Neuronal stem cell (in vitro differentiated cells): ENCODE results near the gene PM20D2.

Experiments
- DNase-seq: peaks from one replicate; pipeline ENCODE4 v3.0.0-alpha.2; 2013; ENCODE audit warnings: low spot score
- H2AFZ ChIP-seq: one replicate; pipeline ENCODE4 v1.6.1; 2013; ENCODE audit warnings: mild to moderate bottlenecking, low read length, inconsistent platforms
- H2AK5ac ChIP-seq: 2 replicates; pipeline ENCODE4 v1.6.1; 2013; ENCODE audit warnings: low read depth, mild to moderate bottlenecking, inconsistent platforms, low read length, moderate library complexity, mixed read lengths
- H2BK120ac ChIP-seq: 2 replicates; pipeline ENCODE4 v1.6.1; 2013; ENCODE audit warnings: low read depth, mild to moderate bottlenecking, inconsistent platforms, low read length, moderate library complexity, mixed read lengths
- H2BK12ac ChIP-seq: one replicate; pipeline ENCODE4 v1.6.1; 2013; ENCODE audit warnings: low read length, inconsistent platforms
- H2BK15ac ChIP-seq: 2 replicates; pipeline ENCODE4 v1.6.1; 2013; ENCODE audit warnings: mild to moderate bottlenecking, low read length, inconsistent platforms, mixed read lengths
- H2BK5ac ChIP-seq: one replicate; pipeline ENCODE4 v1.6.1; 2013; ENCODE audit warnings: inconsistent platforms, mild to moderate bottlenecking, low read length, moderate library complexity
- H3K14ac ChIP-seq: one replicate; pipeline ENCODE4 v1.6.1; 2013; ENCODE audit warnings: low read length, inconsistent platforms
- H3K18ac ChIP-seq: 2 replicates; pipeline ENCODE4 v1.6.1; 2013; ENCODE audit warnings: low read length, inconsistent platforms
- H3K23ac ChIP-seq: 2 replicates; pipeline ENCODE4 v1.6.1; 2013; ENCODE audit warnings: low read depth, mild to moderate bottlenecking, mixed read lengths, low read length, inconsistent platforms; ENCODE audit not compliant: poor library complexity
- H3K27ac ChIP-seq: replicated peaks from 3 replicates; pipeline ENCODE4 v1.5.1; 2013; ENCODE audit warnings: low read length, inconsistent platforms
- H3K27me3 ChIP-seq, 3 experiments: 2 replicates each; pipeline ENCODE4 v1.6.1; 2013; ENCODE audit warnings: low read length in 3 of 3, mild to moderate bottlenecking in 2 of 3, inconsistent platforms in 1 of 3, low read depth in 1 of 3, mixed read lengths in 1 of 3, moderate library complexity in 1 of 3; ENCODE audit not compliant: control insufficient read depth in 3 of 3, insufficient read depth in 3 of 3
- H3K36me3 ChIP-seq, 2 donors: replicated peaks in 1 of 2; 2 replicates each; pipeline ENCODE4 v1.6.1; 2013; ENCODE audit warnings: low read length in 2 of 2; ENCODE audit not compliant: control insufficient read depth in 2 of 2, insufficient read depth in 2 of 2
- H3K4ac ChIP-seq: 2 replicates; pipeline ENCODE4 v1.6.1; 2013; ENCODE audit warnings: inconsistent platforms, mild to moderate bottlenecking, low read length, moderate library complexity
- H3K4me1 ChIP-seq, 2 donors: 1 replicate in 1 of 2; 2 replicates in 1 of 2; pipeline ENCODE4 v1.6.1; 2013; ENCODE audit warnings: low read length in 2 of 2, low read depth in 1 of 2; ENCODE audit not compliant: control insufficient read depth in 2 of 2, insufficient read depth in 1 of 2
- H3K4me2 ChIP-seq: one replicate; pipeline ENCODE4 v1.6.1; 2013; ENCODE audit warnings: mild to moderate bottlenecking, low read length, inconsistent platforms; ENCODE audit not compliant: insufficient read depth, poor library complexity, severe bottlenecking
- H3K4me3 ChIP-seq, 2 donors: 2 replicates each; pipeline ENCODE4 v1.5.1; 2013; ENCODE audit warnings: low read length in 2 of 2, mild to moderate bottlenecking in 2 of 2, inconsistent platforms in 1 of 2, moderate library complexity in 1 of 2
- H3K79me1 ChIP-seq: one replicate; pipeline ENCODE4 v1.6.1; 2013; ENCODE audit warnings: low read depth, mild to moderate bottlenecking, inconsistent platforms, low read length, moderate library complexity
- H3K9ac ChIP-seq: one replicate; pipeline ENCODE4 v1.6.1; 2013; ENCODE audit warnings: mild to moderate bottlenecking, low read depth, low read length, inconsistent platforms; ENCODE audit not compliant: poor library complexity
- H3K9me3 ChIP-seq, 2 donors: replicated peaks in 1 of 2; 2 replicates each; pipeline versions ENCODE3 to v1.6.1; 2013; ENCODE audit warnings: low read length in 2 of 2, mild to moderate bottlenecking in 2 of 2, inconsistent platforms in 1 of 2, low read depth in 1 of 2, mixed read lengths in 1 of 2, moderate library complexity in 1 of 2; ENCODE audit not compliant: control insufficient read depth in 2 of 2, insufficient read depth in 1 of 2
- H4K8ac ChIP-seq: one replicate; pipeline ENCODE4 v1.6.1; 2013; ENCODE audit warnings: low read depth, mild to moderate bottlenecking, inconsistent platforms, low read length, moderate library complexity
- H4K91ac ChIP-seq: one replicate; pipeline ENCODE4 v1.6.1; 2013; ENCODE audit warnings: low read length, low read depth, mild to moderate bottlenecking, inconsistent platforms; ENCODE audit not compliant: poor library complexity
- WGBS, 2 donors: extraction: QIAGEN DNeasy Blood & Tissue Kit; methylation state at CpG; one replicate each; pipeline ENCODE4 v1.1.7; 2013; ENCODE audit warnings: missing lambda C conversion rate in 2 of 2, mixed read lengths in 1 of 2; ENCODE audit not compliant: insufficient read length in 2 of 2, insufficient replicate concordance in 1 of 2; ENCODE audit errors: extremely low coverage in 2 of 2; 5-methylcytosine and 5-hydroxymethylcytosine counted together

Gene PM20D2

GRCh38 chr6:89154131-89154530, 8.3 kb downstream of the PM20D2 start:
- Histone ChIP-seq H2BK12ac (no peak overlapping the region), H2AK5ac (no peak overlapping the region), H3K14ac (no peak overlapping the region), H3K18ac (no peak overlapping the region), H3K4me1 (no peaks in the 10 kb centered on the region), H4K8ac (no peak overlapping the region), H3K9me3 (no peaks in the 10 kb centered on the region), H3K79me1 (no peaks in the 10 kb centered on the region), H2AFZ (no peak overlapping the region), H2BK5ac (no peak overlapping the region), H3K4ac (no peak overlapping the region), H3K27me3 (no peaks in the 10 kb centered on the region), H3K9ac (no peak overlapping the region), H3K4me2 (no peak overlapping the region), H3K27ac (no peak overlapping the region), H2BK120ac (no peak overlapping the region), H3K4me3 (no peak overlapping the region), H2BK15ac (no peak overlapping the region), H4K91ac (no peak overlapping the region), H3K36me3 (peaks cover 0 to 7% of the 10 kb centered on the region in 2 donors), H3K23ac (no peak overlapping the region)
- WGBS, 2 donors: no CpG with 5 or more reads among the region's 1 CpG
- no peak for DNase-seq

- no peak overlapping the region for H2BK12ac ChIP-seq
- H3K14ac ChIP-seq: no peak overlapping the region
- no peak overlapping the region for H3K4ac ChIP-seq
- no peaks in the 10 kb centered on the region for H3K27me3 ChIP-seq
- 100% methylated on average over 1 of the region's 4 CpGs; no CpG with 5 or more reads in 1 of the 2 donors for WGBS, 2 donors
- no peak overlapping the region for H3K4me2 ChIP-seq
- no peak overlapping the region for H2BK5ac ChIP-seq
- no peaks in the 10 kb centered on the region for H3K4me1 ChIP-seq
- no peak overlapping the region for H3K27ac ChIP-seq
- H3K23ac ChIP-seq: no peak overlapping the region
- H3K9me3 ChIP-seq: no peaks in the 10 kb centered on the region
- H3K4me3 ChIP-seq: no peak overlapping the region
- no peak overlapping the region for H2AFZ ChIP-seq
- H3K18ac ChIP-seq: no peak overlapping the region
- no peak overlapping the region for H4K91ac ChIP-seq
- no peak overlapping the region for H2AK5ac ChIP-seq
- no peak overlapping the region for H3K9ac ChIP-seq
- no peaks in the 10 kb centered on the region for H3K79me1 ChIP-seq
- no peak for DNase-seq
- peaks cover 0 to 37% of the 10 kb centered on the region in 2 donors for H3K36me3 ChIP-seq
- H4K8ac ChIP-seq: no peak overlapping the region
- no peak overlapping the region for H2BK15ac ChIP-seq
- H2BK120ac ChIP-seq: no peak overlapping the region
These were observed 14.7 kb downstream of the PM20D2 start for GRCh38 chr6:89160331-89161092.

- no peak overlapping the region for H2BK12ac ChIP-seq
- H2AFZ ChIP-seq: no peak overlapping the region
- no peak overlapping the region for H3K23ac ChIP-seq
- no peak overlapping the region for H2BK15ac ChIP-seq
- no peak overlapping the region for H2BK5ac ChIP-seq
- H2BK120ac ChIP-seq: no peak overlapping the region
- DNase-seq: no peak
- no peak overlapping the region for H2AK5ac ChIP-seq
- no peak overlapping the region for H4K8ac ChIP-seq
- H3K27ac ChIP-seq: no peak overlapping the region
- H3K9ac ChIP-seq: no peak overlapping the region
- WGBS, 2 donors: no CpG with 5 or more reads among the region's 7 CpGs
- H3K27me3 ChIP-seq: no peaks in the 10 kb centered on the region
- no peaks in the 10 kb centered on the region for H3K9me3 ChIP-seq
- no peak overlapping the region for H3K18ac ChIP-seq
- H3K14ac ChIP-seq: no peak overlapping the region
- no peak overlapping the region for H3K4me3 ChIP-seq
- no peaks in the 10 kb centered on the region for H3K4me1 ChIP-seq
- no peak overlapping the region for H3K4ac ChIP-seq
- peaks cover 0 to 37% of the 10 kb centered on the region in 2 donors for H3K36me3 ChIP-seq
- no peak overlapping the region for H3K4me2 ChIP-seq
- H4K91ac ChIP-seq: no peak overlapping the region
- no peaks in the 10 kb centered on the region for H3K79me1 ChIP-seq
These were observed 15.6 kb downstream of the PM20D2 start for GRCh38 chr6:89161326-89162046.

GRCh38 chr6:89162047-89162371, 16.2 kb downstream of the PM20D2 start:
- Histone ChIP-seq H3K9me3 (no peaks in the 10 kb centered on the region), H2AK5ac (no peak overlapping the region), H3K79me1 (no peaks in the 10 kb centered on the region), H3K4ac (no peak overlapping the region), H3K4me1 (no peaks in the 10 kb centered on the region), H2BK5ac (no peak overlapping the region), H3K4me3 (no peak overlapping the region), H2BK15ac (no peak overlapping the region), H3K14ac (no peak overlapping the region), H3K27ac (no peak overlapping the region), H2BK120ac (no peak overlapping the region), H2BK12ac (no peak overlapping the region), H3K23ac (no peak overlapping the region), H4K8ac (no peak overlapping the region), H3K27me3 (no peaks in the 10 kb centered on the region), H3K18ac (no peak overlapping the region), H3K4me2 (no peak overlapping the region), H3K36me3 (peaks cover 0 to 37% of the 10 kb centered on the region in 2 donors), H3K9ac (no peak overlapping the region), H4K91ac (no peak overlapping the region), H2AFZ (no peak overlapping the region)
- DNase-seq: no peak
- no CpG with 5 or more reads among the region's 4 CpGs for WGBS, 2 donors
